Measurements from ENCODE around the gene METTL1.

The METTL1 gene

GRCh38 chr12:57771236-57771872 is 551 bp downstream of the METTL1 start:
- H3K9me3 ChIP-seq (ENCODE audit: control insufficient read depth, low read length): no peaks in the 10 kb centered on the region
- H3K27me3 ChIP-seq (replicated peaks; ENCODE audit: control insufficient read depth, insufficient read depth, low read length, poor library complexity, severe bottlenecking): peaks cover 6% of the 10 kb centered on the region
- peaks cover 3% of the 10 kb centered on the region for H3K36me3 ChIP-seq (ENCODE audit: control insufficient read depth, insufficient read depth, low read length)
- peak; percentile 66 to 78 (median 74) for DNase-seq
- peaks cover 10% of the 10 kb centered on the region for H3K4me1 ChIP-seq (ENCODE audit: control insufficient read depth, insufficient read depth, low read length, poor library complexity, severe bottlenecking)
- H3K27ac ChIP-seq (ENCODE audit: insufficient read depth, low read length, poor library complexity, severe bottlenecking): peak overlapping the region; percentile 76
- peak overlapping the region; percentile 75 for H3K4me3 ChIP-seq (ENCODE audit: insufficient read depth, low read depth, low read length, poor library complexity, severe bottlenecking)

GRCh38 chr12:57770734-57771133 is 1.2 kb downstream of the METTL1 start:
- no peak for DNase-seq
- H3K4me1 ChIP-seq (ENCODE audit: control insufficient read depth, insufficient read depth, low read length, poor library complexity, severe bottlenecking): peaks cover 16% of the 10 kb centered on the region
- H3K27ac ChIP-seq (ENCODE audit: insufficient read depth, low read length, poor library complexity, severe bottlenecking): peak overlapping the region; percentile 76
- H3K9me3 ChIP-seq (ENCODE audit: control insufficient read depth, low read length): no peaks in the 10 kb centered on the region
- H3K4me3 ChIP-seq (ENCODE audit: insufficient read depth, low read depth, low read length, poor library complexity, severe bottlenecking): no peak overlapping the region
- H3K36me3 ChIP-seq (ENCODE audit: control insufficient read depth, insufficient read depth, low read length): peaks cover 3% of the 10 kb centered on the region
- peaks cover 10% of the 10 kb centered on the region for H3K27me3 ChIP-seq (replicated peaks; ENCODE audit: control insufficient read depth, insufficient read depth, low read length, poor library complexity, severe bottlenecking)

- no peaks in the 10 kb centered on the region for H3K9me3 ChIP-seq (ENCODE audit: control insufficient read depth, low read length)
- DNase-seq: no peak
- H3K27ac ChIP-seq (ENCODE audit: insufficient read depth, low read length, poor library complexity, severe bottlenecking): no peak overlapping the region
- peaks cover 27% of the 10 kb centered on the region for H3K4me1 ChIP-seq (ENCODE audit: control insufficient read depth, insufficient read depth, low read length, poor library complexity, severe bottlenecking)
- peaks cover 3% of the 10 kb centered on the region for H3K36me3 ChIP-seq (ENCODE audit: control insufficient read depth, insufficient read depth, low read length)
- H3K27me3 ChIP-seq (replicated peaks; ENCODE audit: control insufficient read depth, insufficient read depth, low read length, poor library complexity, severe bottlenecking): peaks cover 14% of the 10 kb centered on the region
- H3K4me3 ChIP-seq (ENCODE audit: insufficient read depth, low read depth, low read length, poor library complexity, severe bottlenecking): no peak overlapping the region
Measured at GRCh38 chr12:57769594-57769993, 2.3 kb downstream of the METTL1 start.

GRCh38 chr12:57767876-57768275 is 4.0 kb downstream of the METTL1 start:
- Histone ChIP-seq H3K4me1 (ENCODE audit: control insufficient read depth, insufficient read depth, low read length, poor library complexity, severe bottlenecking) (peaks cover 31% of the 10 kb centered on the region), H3K4me3 (ENCODE audit: insufficient read depth, low read depth, low read length, poor library complexity, severe bottlenecking) (no peak overlapping the region), H3K27ac (ENCODE audit: insufficient read depth, low read length, poor library complexity, severe bottlenecking) (no peak overlapping the region), H3K27me3 (replicated peaks; ENCODE audit: control insufficient read depth, insufficient read depth, low read length, poor library complexity, severe bottlenecking) (peaks cover 19% of the 10 kb centered on the region), H3K36me3 (ENCODE audit: control insufficient read depth, insufficient read depth, low read length) (peaks cover 3% of the 10 kb centered on the region), H3K9me3 (ENCODE audit: control insufficient read depth, low read length) (no peaks in the 10 kb centered on the region)
- no peak for DNase-seq

- no peaks in the 10 kb centered on the region for H3K9me3 ChIP-seq (ENCODE audit: control insufficient read depth, low read length)
- H3K27me3 ChIP-seq (replicated peaks; ENCODE audit: control insufficient read depth, insufficient read depth, low read length, poor library complexity, severe bottlenecking): peaks cover 19% of the 10 kb centered on the region
- no peak for DNase-seq
- H3K4me3 ChIP-seq (ENCODE audit: insufficient read depth, low read depth, low read length, poor library complexity, severe bottlenecking): no peak overlapping the region
- peaks cover 3% of the 10 kb centered on the region for H3K36me3 ChIP-seq (ENCODE audit: control insufficient read depth, insufficient read depth, low read length)
- peaks cover 29% of the 10 kb centered on the region for H3K4me1 ChIP-seq (ENCODE audit: control insufficient read depth, insufficient read depth, low read length, poor library complexity, severe bottlenecking)
- H3K27ac ChIP-seq (ENCODE audit: insufficient read depth, low read length, poor library complexity, severe bottlenecking): no peak overlapping the region
Measured at GRCh38 chr12:57767305-57767698, 4.6 kb downstream of the METTL1 start.

- Histone ChIP-seq H3K4me1 (ENCODE audit: control insufficient read depth, insufficient read depth, low read length, poor library complexity, severe bottlenecking) (peaks cover 29% of the 10 kb centered on the region), H3K9me3 (ENCODE audit: control insufficient read depth, low read length) (no peaks in the 10 kb centered on the region), H3K27me3 (replicated peaks; ENCODE audit: control insufficient read depth, insufficient read depth, low read length, poor library complexity, severe bottlenecking) (peaks cover 19% of the 10 kb centered on the region), H3K36me3 (ENCODE audit: control insufficient read depth, insufficient read depth, low read length) (peaks cover 3% of the 10 kb centered on the region), H3K4me3 (ENCODE audit: insufficient read depth, low read depth, low read length, poor library complexity, severe bottlenecking) (peak within 1 kb of the TSS; percentile 68), H3K27ac (ENCODE audit: insufficient read depth, low read length, poor library complexity, severe bottlenecking) (no peak within 1 kb of the TSS)
- no peak for DNase-seq
Measured at GRCh38 chr12:57766464-57767304, 5.2 kb downstream of the METTL1 start, which contains the start of gene CYP27B1. CYP27B1 (minus strand) TSS chr12:57767078; CDS start chr12:57767041, 37 bp downstream.

GRCh38 chr12:57765698-57766463 is 6.0 kb downstream of the METTL1 start:
- DNase-seq: no peak
- no peak overlapping the region for H3K27ac ChIP-seq (ENCODE audit: insufficient read depth, low read length, poor library complexity, severe bottlenecking)
- peak overlapping the region; percentile 68 for H3K4me3 ChIP-seq (ENCODE audit: insufficient read depth, low read depth, low read length, poor library complexity, severe bottlenecking)
- peaks cover 3% of the 10 kb centered on the region for H3K36me3 ChIP-seq (ENCODE audit: control insufficient read depth, insufficient read depth, low read length)
- no peaks in the 10 kb centered on the region for H3K9me3 ChIP-seq (ENCODE audit: control insufficient read depth, low read length)
- peaks cover 19% of the 10 kb centered on the region for H3K27me3 ChIP-seq (replicated peaks; ENCODE audit: control insufficient read depth, insufficient read depth, low read length, poor library complexity, severe bottlenecking)
- peaks cover 29% of the 10 kb centered on the region for H3K4me1 ChIP-seq (ENCODE audit: control insufficient read depth, insufficient read depth, low read length, poor library complexity, severe bottlenecking)

- peak in 1 of 3 donors; percentile 13 for DNase-seq
- H3K27ac ChIP-seq (ENCODE audit: insufficient read depth, low read length, poor library complexity, severe bottlenecking): peak overlapping the region; percentile 7
Measured at GRCh38 chr12:57765003-57765697, 6.8 kb downstream of the METTL1 start.

GRCh38 chr12:57764662-57765002 is 7.3 kb downstream of the METTL1 start:
- H3K27ac ChIP-seq (ENCODE audit: insufficient read depth, low read length, poor library complexity, severe bottlenecking): peak overlapping the region; percentile 7
- peak overlapping the region; percentile 68 for H3K4me3 ChIP-seq (ENCODE audit: insufficient read depth, low read depth, low read length, poor library complexity, severe bottlenecking)
- H3K4me1 ChIP-seq (ENCODE audit: control insufficient read depth, insufficient read depth, low read length, poor library complexity, severe bottlenecking): peaks cover 29% of the 10 kb centered on the region
- no peaks in the 10 kb centered on the region for H3K9me3 ChIP-seq (ENCODE audit: control insufficient read depth, low read length)
- no peak for DNase-seq
- peaks cover 19% of the 10 kb centered on the region for H3K27me3 ChIP-seq (replicated peaks; ENCODE audit: control insufficient read depth, insufficient read depth, low read length, poor library complexity, severe bottlenecking)
- H3K36me3 ChIP-seq (ENCODE audit: control insufficient read depth, insufficient read depth, low read length): peaks cover 1% of the 10 kb centered on the region

More at GRCh38 chr12:57765003-57765697, 6.8 kb downstream of the METTL1 start:
- Histone ChIP-seq H3K36me3 (ENCODE audit: control insufficient read depth, insufficient read depth, low read length) (peaks cover 3% of the 10 kb centered on the region), H3K9me3 (ENCODE audit: control insufficient read depth, low read length) (no peaks in the 10 kb centered on the region), H3K27me3 (replicated peaks; ENCODE audit: control insufficient read depth, insufficient read depth, low read length, poor library complexity, severe bottlenecking) (peaks cover 19% of the 10 kb centered on the region), H3K4me3 (ENCODE audit: insufficient read depth, low read depth, low read length, poor library complexity, severe bottlenecking) (peak overlapping the region; percentile 68), H3K4me1 (ENCODE audit: control insufficient read depth, insufficient read depth, low read length, poor library complexity, severe bottlenecking) (peaks cover 29% of the 10 kb centered on the region)
